GM18502 (cell line): ENCODE measurements around the gene LRRC73.
"Not testable (repeated sequence)": the region's sequence is repeated elsewhere in the genome, so short reads cannot be mapped to it uniquely, and the experiment has no call there.

Source experiments
- ATAC-seq: cut with Tn5 transposase; IDR thresholded peaks from one replicate; pipeline ENCODE4 v1.9.1; 2021; ENCODE audit warnings: mild to moderate bottlenecking; ENCODE audit not compliant: unreplicated experiment, poor library complexity

Gene LRRC73, protein sequence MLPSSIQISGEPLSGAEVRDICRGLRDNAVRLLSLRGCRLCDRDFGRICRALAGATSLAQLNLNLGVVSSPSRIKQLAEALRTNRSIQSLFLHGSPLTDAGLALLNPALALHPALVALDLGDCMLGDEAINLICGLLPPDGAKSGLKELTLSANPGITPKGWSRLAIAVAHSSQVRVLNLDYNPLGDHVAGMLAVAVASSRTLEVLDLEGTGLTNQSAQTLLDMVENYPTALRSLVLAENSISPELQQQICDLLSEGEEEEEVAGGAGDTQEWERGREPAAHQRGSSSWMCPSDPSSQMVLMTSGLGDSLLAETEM

DNA sequence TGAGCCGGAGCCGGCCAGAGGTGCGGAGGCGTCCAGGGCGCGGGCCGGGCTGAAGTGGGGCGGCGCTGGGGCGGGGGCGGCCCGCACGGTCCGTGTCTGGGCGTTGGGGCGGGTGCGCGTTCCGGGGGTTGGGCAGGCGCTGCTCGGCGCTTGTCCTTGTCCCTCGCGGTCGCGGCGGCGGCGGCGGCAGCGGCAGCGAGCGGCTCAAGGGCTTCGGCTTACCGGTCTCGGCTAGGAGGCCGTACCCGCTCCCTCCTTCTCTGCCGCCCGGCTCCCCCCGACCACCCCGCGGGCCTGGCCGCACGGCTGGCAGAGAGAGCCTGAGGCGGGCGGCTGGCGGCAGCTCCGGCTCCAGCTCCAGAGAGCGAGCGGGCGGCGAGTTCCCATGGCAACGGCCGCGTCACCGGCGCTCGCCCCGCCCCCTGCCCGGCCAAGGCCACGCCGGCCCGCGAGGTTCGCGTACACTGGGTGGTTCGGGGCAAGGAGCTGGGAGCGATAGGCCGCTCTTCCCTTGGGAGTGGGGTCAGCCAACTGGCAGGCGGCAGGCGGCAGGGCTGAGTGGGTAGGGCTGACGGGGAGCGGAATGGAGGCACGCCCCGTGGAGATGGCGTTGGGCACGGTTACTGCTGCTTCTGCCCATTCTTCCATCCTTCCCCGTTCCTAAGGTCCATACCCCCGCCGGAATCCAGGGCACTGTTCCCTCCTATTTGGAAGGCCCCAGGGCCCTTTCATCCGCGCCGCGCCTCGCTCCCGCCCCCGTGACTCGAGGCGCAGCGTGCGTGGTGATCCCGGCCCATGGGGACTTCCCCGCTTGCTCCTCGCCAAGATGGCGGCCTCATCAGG, at the start of gene LRRC73:
Gene LRRC73 (minus strand): TSS at position 363 of the 843 bp plus-strand sequence. CDS start 561 bp downstream, outside the sequence.
- peak; percentile 58 for ATAC-seq

DNA sequence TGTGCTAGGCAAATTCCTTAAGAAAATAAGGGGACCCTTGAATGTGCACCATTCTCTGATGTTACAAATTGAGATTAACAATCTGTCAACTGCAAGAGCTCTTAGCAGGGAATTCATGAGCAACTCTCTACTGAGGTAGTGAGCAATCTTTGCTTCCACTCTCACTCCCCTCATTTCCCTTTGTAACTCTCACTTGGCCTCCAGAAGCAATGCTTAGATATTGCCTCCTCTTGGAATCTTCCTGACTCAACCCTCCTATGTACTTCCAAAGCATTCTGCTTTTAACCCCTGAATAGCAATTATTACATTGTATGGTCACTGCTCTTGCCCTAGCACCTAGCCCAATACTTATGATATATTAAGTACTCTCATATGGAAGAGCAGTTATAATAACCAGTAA, 49.2 kb upstream of the LRRC73 start:
- ATAC-seq: no peak

DNA sequence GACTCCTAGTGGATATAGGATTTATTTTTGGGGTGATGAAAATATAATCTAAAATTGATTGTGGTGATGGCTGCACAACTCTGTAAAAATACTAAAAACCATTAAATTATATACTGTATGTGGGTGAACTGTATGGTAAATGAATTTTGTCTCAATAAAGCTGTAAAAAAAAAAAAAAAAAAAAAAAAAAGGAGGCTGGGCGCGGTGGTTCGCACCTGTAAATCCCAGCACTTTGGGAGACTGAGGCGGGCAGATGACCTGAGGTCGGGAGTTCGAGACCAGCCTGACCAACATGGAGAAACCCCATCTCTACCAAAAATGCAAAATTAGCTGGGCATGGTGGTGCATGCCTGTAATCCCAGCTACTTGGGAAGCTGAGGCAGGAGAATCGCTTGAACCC, 47.5 kb upstream of the LRRC73 start:
- ATAC-seq: not testable (repeated sequence)

DNA sequence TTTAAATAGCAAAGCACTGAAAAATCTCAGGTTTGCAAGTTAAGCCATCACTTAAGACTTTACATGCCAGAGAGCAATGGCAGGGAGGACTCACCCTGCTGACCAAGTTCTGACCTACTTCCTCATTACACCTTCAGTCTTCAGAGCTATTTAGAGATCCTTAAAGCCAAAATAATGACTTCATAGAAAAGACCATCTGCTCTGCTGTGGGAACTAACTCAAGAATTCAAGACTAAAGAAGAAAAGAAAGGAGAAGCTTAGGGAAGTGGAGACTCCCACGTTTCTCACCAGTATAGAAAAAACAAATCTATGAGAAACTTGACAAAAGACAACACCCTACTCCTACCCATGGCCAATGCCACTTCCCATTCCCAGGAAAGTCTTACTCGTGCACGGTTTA, 37.1 kb upstream of the LRRC73 start:
- no peak for ATAC-seq

GRCh38 chr6:43544461-43544860, 34.3 kb upstream of the LRRC73 start:
- ATAC-seq: no peak

GRCh38 chr6:43541774-43542471, 31.8 kb upstream of the LRRC73 start:
- ATAC-seq: no peak

- ATAC-seq: no peak
These were observed 30.4 kb upstream of the LRRC73 start for GRCh38 chr6:43540507-43540906.

- ATAC-seq: not testable (repeated sequence)
These were observed 29.3 kb upstream of the LRRC73 start for GRCh38 chr6:43539409-43539808.

GRCh38 chr6:43538986-43539385, 28.8 kb upstream of the LRRC73 start:
- ATAC-seq: not testable (repeated sequence)

DNA sequence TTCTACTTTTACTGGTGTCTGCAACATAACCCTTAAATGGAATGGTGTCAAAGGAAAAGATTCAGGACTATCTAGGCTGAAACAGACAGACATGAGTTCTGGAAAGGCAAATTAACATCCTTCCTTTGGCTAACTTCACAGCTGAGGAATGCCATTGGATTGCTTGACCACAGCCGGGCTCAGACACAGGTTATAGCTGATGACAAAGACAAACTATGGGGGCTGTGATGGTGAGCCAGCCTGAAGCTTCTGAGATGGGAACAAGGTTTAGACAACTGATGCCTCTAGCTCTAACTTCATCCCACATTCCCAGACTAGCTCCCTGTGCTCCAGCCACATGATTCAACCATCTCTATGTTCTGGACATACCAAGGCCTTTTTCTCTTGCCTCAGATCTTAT, 22.1 kb upstream of the LRRC73 start:
- ATAC-seq: no peak

DNA sequence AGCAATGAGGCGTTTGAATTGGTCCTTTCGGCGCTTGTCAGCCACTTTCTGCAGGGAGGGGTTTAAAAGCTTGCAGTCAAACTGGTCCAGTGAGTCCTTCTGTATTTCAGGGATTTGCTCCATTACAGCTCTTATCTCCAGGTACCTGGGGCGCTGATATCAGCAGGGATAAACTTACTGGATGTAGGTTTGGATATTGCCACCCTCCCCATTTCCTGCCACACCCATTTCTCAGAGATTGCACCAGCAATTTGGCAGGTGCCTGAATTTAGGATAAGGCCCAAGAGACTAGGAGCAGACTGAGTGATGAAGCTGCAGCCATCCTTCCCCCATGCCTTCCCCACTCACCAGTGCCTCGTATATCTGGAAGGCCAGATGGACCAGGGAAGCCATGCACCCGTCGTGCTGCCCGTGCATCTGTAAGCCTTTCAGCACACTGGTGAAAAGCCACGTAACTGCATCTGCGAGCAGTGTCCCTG, 14.4 kb upstream of the LRRC73 start:
- no peak for ATAC-seq

DNA sequence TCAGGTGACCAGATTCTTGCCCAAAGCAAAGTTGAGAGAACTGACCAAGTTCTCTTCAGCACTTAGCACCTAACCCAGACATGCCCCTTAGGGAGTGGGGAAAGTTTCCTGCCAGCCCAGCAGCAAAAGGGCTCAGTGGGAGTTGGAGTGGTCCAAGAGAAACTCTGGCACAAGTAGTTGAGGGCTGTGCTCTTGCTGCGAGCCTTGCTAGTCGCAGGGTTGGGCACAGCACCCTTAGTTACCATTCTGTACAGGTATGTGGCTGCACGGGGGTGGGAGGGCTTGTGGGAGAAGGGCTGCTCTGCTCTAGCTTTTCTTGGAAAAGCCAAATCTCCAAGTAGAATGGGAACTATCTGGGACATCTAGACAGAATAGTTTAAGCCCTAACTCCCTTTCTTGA, 13.1 kb upstream of the LRRC73 start:
- ATAC-seq: no peak

DNA sequence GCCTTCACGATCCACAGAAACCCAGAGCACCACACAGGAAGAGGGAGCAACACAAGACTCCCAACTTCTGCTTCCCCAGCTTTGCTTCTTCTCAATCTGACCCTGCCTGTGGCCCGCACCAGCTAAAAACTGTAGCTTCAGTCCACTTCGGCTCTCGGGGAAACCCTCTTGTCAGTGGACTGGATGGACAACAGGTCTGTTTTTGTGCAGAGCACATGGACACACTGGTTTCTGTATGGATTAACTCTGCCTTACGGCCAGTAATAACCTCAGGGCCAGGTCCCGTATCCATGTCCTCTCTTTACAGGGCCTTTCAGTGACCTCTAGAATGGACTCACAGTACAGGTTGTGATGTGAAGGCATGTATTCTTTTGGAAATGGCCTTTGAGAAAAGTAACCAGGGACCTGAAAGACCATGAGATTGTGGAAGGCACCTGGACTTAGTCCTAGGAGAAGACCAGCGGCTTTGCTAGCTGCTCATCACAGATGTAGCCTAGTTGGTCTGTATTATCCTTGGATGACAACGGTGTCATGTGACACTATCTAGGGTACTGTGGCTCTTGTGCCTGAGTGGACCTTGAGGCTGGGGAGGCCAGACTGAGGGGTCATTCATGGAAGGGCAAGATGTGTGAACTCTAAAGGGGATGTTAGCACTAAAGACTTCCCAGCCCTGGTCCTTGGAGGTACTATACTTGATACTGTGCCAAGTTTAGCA, 12.6 kb upstream of the LRRC73 start:
- no peak for ATAC-seq

DNA sequence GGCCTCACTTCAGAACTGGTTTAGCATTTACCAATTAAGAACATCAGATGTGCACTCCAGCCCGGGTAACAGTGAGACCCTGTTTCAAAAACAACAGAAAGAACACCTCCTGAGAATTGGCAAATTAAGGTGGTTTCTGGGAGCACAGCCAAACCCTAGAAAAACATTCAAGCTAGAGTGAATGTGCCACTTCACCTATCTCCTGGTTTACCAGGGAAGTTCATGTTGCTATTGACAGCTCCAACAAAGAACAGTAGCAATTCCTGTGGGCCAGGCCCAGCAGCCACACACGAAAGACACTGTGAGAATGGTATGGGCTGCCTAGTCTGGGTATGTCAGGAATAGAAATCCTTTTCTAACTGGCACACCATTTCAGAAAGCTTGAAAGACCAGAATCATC, 11.7 kb upstream of the LRRC73 start:
- ATAC-seq: no peak

GRCh38 chr6:43520097-43520496, 10.0 kb upstream of the LRRC73 start:
- ATAC-seq: no peak

DNA sequence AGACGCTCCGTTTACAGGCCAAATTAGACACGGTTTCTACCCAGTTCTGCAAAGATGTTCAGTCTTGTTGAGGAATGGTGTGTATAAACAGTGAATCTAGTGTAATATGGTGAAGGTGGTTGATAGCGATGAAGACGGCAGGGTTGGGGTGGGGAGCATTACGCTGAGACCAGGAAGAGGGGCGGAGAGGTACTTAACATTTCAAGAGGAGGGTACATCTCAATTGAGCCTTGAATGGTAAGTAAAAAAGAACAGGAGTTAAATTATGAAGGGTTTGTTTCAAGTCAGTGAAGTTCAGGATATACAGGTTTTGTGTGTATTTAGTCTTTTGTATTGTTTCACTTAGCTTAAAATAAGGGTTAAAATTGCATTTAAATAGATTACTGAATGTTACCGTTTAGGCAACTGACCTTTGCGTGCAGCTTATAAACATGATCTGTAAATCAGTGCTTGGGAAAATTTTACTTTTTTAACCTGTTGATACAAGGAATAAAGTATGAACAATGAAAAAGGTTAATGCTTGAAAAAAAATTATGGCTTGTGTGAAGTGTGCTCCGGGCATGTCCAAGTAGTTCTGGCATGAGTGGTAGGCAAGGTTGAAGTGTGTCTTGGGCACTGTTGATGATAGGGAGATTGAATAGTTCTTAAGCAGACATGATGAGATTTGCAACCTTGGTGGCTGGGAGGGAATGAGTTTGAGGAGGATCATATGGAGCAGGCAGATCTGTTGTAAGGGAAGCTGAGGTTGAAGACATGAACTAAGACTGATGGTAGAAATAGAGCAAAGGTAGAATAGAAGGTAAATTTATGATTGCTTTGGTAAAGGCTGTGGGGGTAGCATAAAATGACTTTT, 7.6 kb upstream of the LRRC73 start:
- ATAC-seq: no peak

DNA sequence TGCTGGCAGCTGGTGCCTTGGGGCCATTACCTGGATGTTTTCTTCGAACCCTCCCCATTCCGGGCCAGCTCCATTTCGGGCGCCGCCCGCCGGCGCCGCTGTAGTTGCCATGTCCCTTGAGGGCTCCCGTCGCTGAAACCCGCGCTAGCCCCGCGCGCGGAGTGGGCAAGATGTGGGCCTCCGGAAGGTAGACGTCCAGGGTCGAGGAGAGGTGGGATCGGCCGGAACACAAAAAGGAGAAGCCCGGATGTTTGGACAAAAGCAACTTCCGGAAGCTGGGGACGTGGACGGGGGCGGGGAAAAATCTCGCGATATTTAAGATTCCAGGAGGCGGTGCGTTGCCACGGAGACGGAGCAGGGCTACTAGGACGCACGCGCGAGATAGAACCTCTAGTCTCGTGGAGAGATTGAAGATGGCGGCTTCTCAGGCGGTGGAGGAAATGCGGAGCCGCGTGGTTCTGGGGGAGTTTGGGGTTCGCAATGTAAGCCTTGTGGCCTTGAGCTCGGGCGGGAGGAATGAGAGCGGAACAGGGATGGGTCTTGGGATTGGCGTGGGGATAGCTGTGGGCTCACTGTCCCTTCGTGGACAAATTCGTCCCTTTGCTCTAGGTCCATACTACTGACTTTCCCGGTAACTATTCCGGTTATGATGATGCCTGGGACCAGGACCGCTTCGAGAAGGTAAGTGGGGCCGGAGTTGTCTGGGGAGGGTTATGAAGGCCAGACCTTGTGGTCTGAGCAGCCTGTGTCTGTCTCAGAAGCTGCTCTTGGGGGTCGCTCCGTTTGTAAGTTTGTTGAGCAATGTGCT, 6.8 kb upstream of the LRRC73 start, which contains the start of the genes POLR1C and YIPF3:
Gene POLR1C (plus strand): TSS at position 393 of the 808 bp plus-strand sequence. CDS start 21 bp downstream, at position 414.
Gene YIPF3 (minus strand): TSS at position 230 of the 808 bp plus-strand sequence. CDS start 119 bp downstream, at position 111.
- peak; percentile 87 for ATAC-seq

GRCh38 chr6:43516367-43516696, 6.2 kb upstream of the LRRC73 start:
- ATAC-seq: no peak
